Spleen (tissue), 7 donors: ENCODE data around the gene PRR22.

Source experiments
- POLR2A ChIP-seq, 3 donors: fragments of 450-650 bp; IDR thresholded peaks; one replicate each; pipeline ENCODE4 v1.5.1; 2017; ENCODE audit warnings: antibody characterized with exemption in 3 of 3, mild to moderate bottlenecking in 1 of 3
- POLR2AphosphoS5 ChIP-seq, 3 donors: sonication (generic); formaldehyde crosslinking; IDR thresholded peaks; one replicate each; pipeline ENCODE4 v1.5.1; 2017; ENCODE audit warnings: antibody characterized with exemption in 3 of 3
- TF ChIP-seq, protein P1 (sequence below), 11 experiments: fragments of 200-600 bp in 7 of 11; fragments of 450-650 bp in 4 of 11; sonication (generic) in 4 of 11; IDR thresholded peaks in 8 of 11; conservative IDR thresholded peaks in 3 of 11; 1 replicate in 7 of 11; 2 replicates in 4 of 11; pipeline versions ENCODE4 v1.4.0 to v1.8.0; 2016 to 2021; ENCODE audit warnings: antibody characterized with exemption in 11 of 11, inconsistent platforms in 4 of 11, mild to moderate bottlenecking in 1 of 11
- donor health status: DM: no; HTN: no; CAD: no; lungs with moderate emphysema.
- donor health status: DM: no; HTN: no; CAD: no.
- donor health status: DM: no; HTN: no; CAD: no.

DNA sequence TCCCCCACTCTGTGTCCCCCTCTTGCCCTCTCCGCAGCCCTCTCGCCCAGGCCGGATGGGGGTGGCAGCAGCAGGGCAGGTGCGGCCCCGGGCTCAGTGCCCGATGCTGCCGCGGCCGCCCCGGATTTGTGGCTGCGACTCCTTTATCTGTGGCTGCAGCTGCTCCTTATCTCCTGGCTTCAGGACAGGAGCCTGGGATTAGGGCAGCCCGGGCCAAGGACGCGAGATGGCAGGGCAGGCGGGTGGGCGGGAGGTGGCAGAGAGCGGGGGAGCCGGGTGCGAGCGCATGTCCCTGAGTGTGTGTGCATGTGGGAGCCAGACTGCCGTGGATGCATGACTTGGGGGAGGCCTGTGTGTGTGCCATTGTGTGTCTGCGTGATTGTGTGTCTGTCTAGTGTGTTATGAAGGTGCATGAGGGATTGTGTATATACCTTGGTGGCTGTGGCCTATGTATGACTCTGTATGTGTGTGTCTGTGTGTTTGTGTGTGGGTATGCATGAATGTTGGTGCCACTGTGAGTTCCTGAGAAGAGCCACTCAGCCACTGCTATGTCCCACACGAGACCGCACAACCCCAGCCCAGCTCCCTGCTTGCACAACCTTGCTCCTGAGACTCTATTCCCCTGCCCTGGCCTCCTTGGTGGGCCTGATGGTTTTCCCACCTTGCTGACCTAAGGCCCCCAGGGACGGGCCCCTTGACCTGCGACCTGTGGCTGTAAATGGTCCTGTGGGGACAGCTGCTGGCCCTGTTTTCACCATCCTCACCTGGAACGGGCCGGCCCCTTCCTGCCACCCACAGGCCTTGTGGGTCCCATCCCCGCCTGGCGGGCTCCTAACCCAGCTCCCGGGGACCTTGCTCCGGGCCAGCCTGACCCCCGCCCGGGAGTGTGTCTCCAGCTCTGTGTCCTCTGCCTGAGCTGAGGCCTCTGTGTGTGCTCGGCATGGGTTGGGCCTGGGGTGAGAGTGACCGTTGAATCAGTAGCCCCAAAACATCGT, 15.0 kb upstream of the PRR22 start:
- TF ChIP-seq, protein P1, sequence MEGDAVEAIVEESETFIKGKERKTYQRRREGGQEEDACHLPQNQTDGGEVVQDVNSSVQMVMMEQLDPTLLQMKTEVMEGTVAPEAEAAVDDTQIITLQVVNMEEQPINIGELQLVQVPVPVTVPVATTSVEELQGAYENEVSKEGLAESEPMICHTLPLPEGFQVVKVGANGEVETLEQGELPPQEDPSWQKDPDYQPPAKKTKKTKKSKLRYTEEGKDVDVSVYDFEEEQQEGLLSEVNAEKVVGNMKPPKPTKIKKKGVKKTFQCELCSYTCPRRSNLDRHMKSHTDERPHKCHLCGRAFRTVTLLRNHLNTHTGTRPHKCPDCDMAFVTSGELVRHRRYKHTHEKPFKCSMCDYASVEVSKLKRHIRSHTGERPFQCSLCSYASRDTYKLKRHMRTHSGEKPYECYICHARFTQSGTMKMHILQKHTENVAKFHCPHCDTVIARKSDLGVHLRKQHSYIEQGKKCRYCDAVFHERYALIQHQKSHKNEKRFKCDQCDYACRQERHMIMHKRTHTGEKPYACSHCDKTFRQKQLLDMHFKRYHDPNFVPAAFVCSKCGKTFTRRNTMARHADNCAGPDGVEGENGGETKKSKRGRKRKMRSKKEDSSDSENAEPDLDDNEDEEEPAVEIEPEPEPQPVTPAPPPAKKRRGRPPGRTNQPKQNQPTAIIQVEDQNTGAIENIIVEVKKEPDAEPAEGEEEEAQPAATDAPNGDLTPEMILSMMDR (IDR thresholded peaks at IDR 0.05 in 8 of 11, conservative IDR thresholded peaks at IDR 0.05 in 3 of 11) = no peak
- TF ChIP-seq POLR2A (IDR thresholded peaks at IDR 0.05) = no peak
- TF ChIP-seq POLR2AphosphoS5 (IDR thresholded peaks at IDR 0.05) = peak; percentile 61 to 82 (median 74)
